Prostate gland (tissue), 2 donors: Measurements from ENCODE around the gene BCL2L11.

Experiments
- POLR2A ChIP-seq: fragments of 450-650 bp; IDR thresholded peaks from one replicate; pipeline ENCODE4 v1.6.1; 2016; ENCODE audit warnings: antibody characterized with exemption, mild to moderate bottlenecking
- POLR2AphosphoS5 ChIP-seq: sonication (generic); formaldehyde crosslinking; IDR thresholded peaks from one replicate; pipeline ENCODE4 v1.6.1; 2017; ENCODE audit warnings: antibody characterized with exemption
- TF ChIP-seq, protein P1 (sequence below), 4 experiments: fragments of 200-600 bp in 2 of 4; fragments of 450-650 bp in 2 of 4; sonication (generic) in 2 of 4; IDR thresholded peaks; 1 replicate in 3 of 4; 2 replicates in 1 of 4; pipeline ENCODE4 v1.5.1; 2016 to 2019; ENCODE audit warnings: antibody characterized with exemption in 4 of 4, mild to moderate bottlenecking in 2 of 4, moderate library complexity in 2 of 4

DNA sequence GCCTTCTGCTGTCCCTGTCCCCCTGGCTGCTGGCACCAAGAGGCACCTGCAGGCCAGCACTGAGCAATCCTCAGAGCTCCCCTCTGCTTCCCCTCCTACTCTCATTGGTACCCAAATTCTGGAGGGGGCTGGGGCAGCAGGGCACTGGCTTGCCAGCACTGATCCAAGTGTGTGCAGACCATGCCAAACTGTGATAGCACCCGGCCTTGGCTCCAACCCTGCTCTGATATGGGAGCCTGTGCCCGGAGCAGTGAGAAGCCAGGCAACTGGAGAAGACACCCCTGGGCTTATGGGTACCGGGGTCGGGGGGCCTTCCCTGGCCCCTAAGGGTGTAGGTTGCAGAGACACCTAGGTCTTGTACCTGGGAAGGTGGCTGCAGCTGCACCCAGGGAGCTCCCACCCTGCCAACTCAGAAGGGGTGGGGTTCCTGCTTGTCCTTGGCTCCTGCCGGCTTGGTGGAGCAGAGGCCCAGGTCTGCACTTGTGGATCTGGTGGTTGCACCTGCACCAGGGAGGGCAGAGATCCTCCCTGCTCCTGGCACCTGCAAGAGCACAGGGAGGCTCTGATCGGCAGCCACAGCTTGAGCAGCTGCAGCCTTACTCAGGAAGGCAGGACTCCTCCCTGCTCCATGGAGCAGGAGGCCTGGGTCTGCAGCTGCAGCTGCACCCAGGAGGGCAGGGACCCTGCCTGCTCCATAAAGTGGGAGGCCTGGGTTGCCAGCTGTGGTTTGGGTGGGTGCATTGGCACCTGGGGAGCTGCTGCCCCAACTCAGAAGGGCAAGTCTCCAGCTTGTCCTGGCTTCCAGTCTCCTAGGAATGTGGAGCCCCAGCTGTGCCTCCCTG lies 96.3 kb downstream of the BCL2L11 start:
- TF ChIP-seq, protein P1, sequence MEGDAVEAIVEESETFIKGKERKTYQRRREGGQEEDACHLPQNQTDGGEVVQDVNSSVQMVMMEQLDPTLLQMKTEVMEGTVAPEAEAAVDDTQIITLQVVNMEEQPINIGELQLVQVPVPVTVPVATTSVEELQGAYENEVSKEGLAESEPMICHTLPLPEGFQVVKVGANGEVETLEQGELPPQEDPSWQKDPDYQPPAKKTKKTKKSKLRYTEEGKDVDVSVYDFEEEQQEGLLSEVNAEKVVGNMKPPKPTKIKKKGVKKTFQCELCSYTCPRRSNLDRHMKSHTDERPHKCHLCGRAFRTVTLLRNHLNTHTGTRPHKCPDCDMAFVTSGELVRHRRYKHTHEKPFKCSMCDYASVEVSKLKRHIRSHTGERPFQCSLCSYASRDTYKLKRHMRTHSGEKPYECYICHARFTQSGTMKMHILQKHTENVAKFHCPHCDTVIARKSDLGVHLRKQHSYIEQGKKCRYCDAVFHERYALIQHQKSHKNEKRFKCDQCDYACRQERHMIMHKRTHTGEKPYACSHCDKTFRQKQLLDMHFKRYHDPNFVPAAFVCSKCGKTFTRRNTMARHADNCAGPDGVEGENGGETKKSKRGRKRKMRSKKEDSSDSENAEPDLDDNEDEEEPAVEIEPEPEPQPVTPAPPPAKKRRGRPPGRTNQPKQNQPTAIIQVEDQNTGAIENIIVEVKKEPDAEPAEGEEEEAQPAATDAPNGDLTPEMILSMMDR (IDR thresholded peaks at IDR 0.05): no peak
- no peak for TF ChIP-seq POLR2A
- TF ChIP-seq POLR2AphosphoS5: no peak
